ENCODE results near the gene TPP1. TPM values are rescaled to one million over a fixed set of nuclear protein-coding genes. Genes with fewer than 3 reads are reported as not detected.
A peak's percentile ranks its signal among the peaks of the same experiment; 100 is the strongest.

The TPP1 gene
- total RNA-seq, 4 donors from 2014 or later: 44.4 to 71.5 (median 54.9) TPM

DNA sequence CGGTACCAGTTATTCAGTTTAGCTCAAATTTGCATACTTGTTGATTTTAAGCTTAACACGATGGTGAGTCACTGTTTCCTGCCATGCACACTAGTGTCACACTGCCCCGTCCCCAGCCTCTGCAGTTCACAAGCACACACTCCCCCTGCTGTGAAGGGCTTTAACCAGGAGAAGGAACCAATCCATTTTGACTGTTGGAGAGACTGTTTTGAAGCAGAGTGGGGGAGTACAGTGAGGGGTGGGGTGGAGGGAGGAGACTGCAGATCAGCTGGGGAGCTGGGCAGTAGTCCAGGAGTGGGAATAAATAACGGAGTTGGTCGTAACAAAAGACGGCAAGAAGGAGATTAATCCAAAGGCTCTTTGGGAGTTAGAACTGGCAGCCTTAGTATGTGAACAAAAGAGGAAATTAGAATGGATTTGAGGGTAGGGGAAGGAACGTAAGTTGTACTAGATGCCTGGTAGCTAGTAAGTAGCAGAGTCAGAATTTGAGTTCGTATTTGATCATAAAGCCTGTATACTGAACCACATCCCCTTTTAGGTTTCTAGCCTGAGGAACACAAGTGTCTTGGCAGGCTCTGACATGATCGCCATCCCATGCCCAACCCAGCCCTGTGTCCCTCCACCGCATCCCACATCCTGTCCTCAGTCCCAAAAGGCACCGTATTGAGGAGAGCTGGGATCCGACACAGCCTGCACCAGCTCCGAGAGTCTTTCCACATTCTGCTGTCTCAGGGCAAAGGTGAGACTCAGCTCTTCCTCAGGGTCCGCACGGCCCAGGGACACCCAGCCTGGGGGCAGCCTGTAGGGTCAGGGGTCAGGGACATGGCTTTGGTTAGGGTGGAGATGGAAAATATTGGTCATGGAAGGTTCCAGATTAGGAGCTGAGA, 862 bp downstream of the TPP1 start:
- no peak for DNase-seq (ENCODE audit: extremely low spot score)
- Histone ChIP-seq H3K27me3 (no peaks in the 10 kb centered on the region), H3K36me3 (peaks cover 0 to 44% (median 37%) of the 10 kb centered on the region in 4 donors), H3K4me1 (peaks cover 16 to 37% (median 32%) of the 10 kb centered on the region in 4 donors), H3K4me3 (peak overlapping the region; percentile 62 to 88 (median 84)), H3K27ac (replicated peaks in 1 of 4) (peak overlapping the region; percentile 86 to 98 (median 92)), H3K9me3 (no peaks in the 10 kb centered on the region)
- WGBS: 7% methylated on average over 15 of the region's 15 CpGs
- intact Hi-C loops (cut with DNase I): no loop called here
- TF ChIP-seq POLR2AphosphoS5 (IDR thresholded peaks at IDR 0.05): peak; percentile 46 to 64
- TF ChIP-seq EP300 (IDR thresholded peaks at IDR 0.05): no peak

- Histone ChIP-seq H3K4me3 (peak overlapping the region in 3 of 4 donors; percentile 62 to 88 (median 85)), H3K9me3 (no peaks in the 10 kb centered on the region), H3K27me3 (no peaks in the 10 kb centered on the region), H3K36me3 (peaks cover 0 to 35% (median 30%) of the 10 kb centered on the region in 4 donors), H3K4me1 (peaks cover 23 to 47% (median 40%) of the 10 kb centered on the region in 4 donors), H3K27ac (replicated peaks in 1 of 4) (peak overlapping the region; percentile 14 to 98 (median 92))
- DNase-seq (ENCODE audit: extremely low spot score): no peak
- 72% methylated on average over 5 of the region's 5 CpGs for WGBS
- intact Hi-C loops (cut with DNase I): no loop called here
- TF ChIP-seq EP300 (IDR thresholded peaks at IDR 0.05) (no peak), POLR2AphosphoS5 (IDR thresholded peaks at IDR 0.05) (no peak), POLR2A (IDR thresholded peaks at IDR 0.05; ENCODE audit: low read depth) (no peak), CTCF (IDR thresholded peaks at IDR 0.05) (no peak)
Observed at GRCh38 chr11:6617315-6617781, 1.9 kb downstream of the TPP1 start.

GRCh38 chr11:6616596-6617250, 2.5 kb downstream of the TPP1 start:
- no peaks in the 10 kb centered on the region for H3K9me3 ChIP-seq
- no peak for DNase-seq (ENCODE audit: extremely low spot score)
- H3K4me1 ChIP-seq: peaks cover 23 to 47% (median 40%) of the 10 kb centered on the region in 4 donors
- intact Hi-C loops (cut with DNase I): no loop called here
- peak overlapping the region in 2 of 4 donors; percentile 1 to 98 for H3K27ac ChIP-seq (replicated peaks in 1 of 4)
- peaks cover 0 to 35% (median 28%) of the 10 kb centered on the region in 4 donors for H3K36me3 ChIP-seq
- 97% methylated on average over 4 of the region's 14 CpGs for WGBS
- TF ChIP-seq EP300 (IDR thresholded peaks at IDR 0.05) (no peak), CTCF (IDR thresholded peaks at IDR 0.05) (no peak), POLR2AphosphoS5 (IDR thresholded peaks at IDR 0.05) (no peak), POLR2A (IDR thresholded peaks at IDR 0.05; ENCODE audit: low read depth) (no peak)
- H3K27me3 ChIP-seq: no peaks in the 10 kb centered on the region
- H3K4me3 ChIP-seq: no peak overlapping the region

GRCh38 chr11:6615882-6616585, 3.2 kb downstream of the TPP1 start:
- 93% methylated on average over 9 of the region's 9 CpGs for WGBS
- Histone ChIP-seq H3K4me3 (no peak overlapping the region), H3K4me1 (peaks cover 28 to 54% (median 46%) of the 10 kb centered on the region in 4 donors), H3K36me3 (peaks cover 0 to 42% (median 30%) of the 10 kb centered on the region in 4 donors), H3K27ac (replicated peaks in 1 of 4) (peak overlapping the region in 1 of 4 donors; percentile 98), H3K27me3 (no peaks in the 10 kb centered on the region), H3K9me3 (no peaks in the 10 kb centered on the region)
- intact Hi-C loops (cut with DNase I): no loop called here
- TF ChIP-seq POLR2A (IDR thresholded peaks at IDR 0.05; ENCODE audit: low read depth): no peak
- no peak for TF ChIP-seq POLR2AphosphoS5 (IDR thresholded peaks at IDR 0.05)
- no peak for TF ChIP-seq CTCF (IDR thresholded peaks at IDR 0.05)
- no peak for TF ChIP-seq EP300 (IDR thresholded peaks at IDR 0.05)
- DNase-seq (ENCODE audit: extremely low spot score): no peak

Data from esophagus muscularis mucosa (tissue), 4 donors.